HepG2 (cell line): Measurements from ENCODE around the gene OSBPL2. TPM values are rescaled to one million over a fixed set of nuclear protein-coding genes. Genes with fewer than 3 reads are reported as not detected.

ENCODE experiments used
- ESRRA ChIP-seq: sonication (generic); formaldehyde crosslinking; IDR thresholded peaks from 2 replicates; pipeline ENCODE4 v1.5.1; 2020; ENCODE audit warnings: mild to moderate bottlenecking, low read depth, missing genetic modification reagents
- FOXJ3 ChIP-seq: sonication (generic); formaldehyde crosslinking; IDR thresholded peaks from 2 replicates; pipeline ENCODE4 v1.4.0; 2020; ENCODE audit warnings: missing genetic modification reagents, mild to moderate bottlenecking, borderline replicate concordance
- IKZF1 ChIP-seq: fragments of 450-650 bp; IDR thresholded peaks from 2 replicates; pipeline ENCODE4 v1.7.1; 2016
- JDP2 ChIP-seq: sonication (generic); formaldehyde crosslinking; IDR thresholded peaks from 2 replicates; pipeline ENCODE4 v1.8.1; 2022; ENCODE audit warnings: missing genetic modification reagents, borderline replicate concordance
- KAT8 ChIP-seq: IDR thresholded peaks from 2 replicates; pipeline ENCODE4 v1.6.1; 2016; ENCODE audit warnings: missing genetic modification reagents, missing compliant biosample characterization
- KDM2A ChIP-seq: sonication (generic); formaldehyde crosslinking; IDR thresholded peaks from 2 replicates; pipeline ENCODE4 v1.4.0; 2020; ENCODE audit warnings: low read depth, missing genetic modification reagents, borderline replicate concordance
- KLF13 ChIP-seq: sonication (generic); formaldehyde crosslinking; IDR thresholded peaks from 2 replicates; pipeline ENCODE4 v1.4.0; 2020; ENCODE audit warnings: mild to moderate bottlenecking, missing genetic modification reagents
- NCOA5 ChIP-seq: sonication (generic); formaldehyde crosslinking; IDR thresholded peaks from 2 replicates; pipeline ENCODE4 v1.4.0; 2020; ENCODE audit warnings: missing genetic modification reagents
- NFE2 ChIP-seq: sonication (generic); formaldehyde crosslinking; IDR thresholded peaks from 2 replicates; pipeline ENCODE4 v1.4.0; 2020; ENCODE audit warnings: missing genetic modification reagents
- RARA ChIP-seq: IDR thresholded peaks from 2 replicates; pipeline ENCODE4 v1.6.1; 2016; ENCODE audit warnings: missing genetic modification reagents, missing compliant biosample characterization
- SETDB1 ChIP-seq: sonication (generic); formaldehyde crosslinking; IDR thresholded peaks from 2 replicates; pipeline ENCODE4 v1.5.1; 2020; ENCODE audit warnings: missing genetic modification reagents, mild to moderate bottlenecking, borderline replicate concordance
- TP53 ChIP-seq: sonication (generic); formaldehyde crosslinking; conservative IDR thresholded peaks from 2 replicates; pipeline ENCODE4 v1.4.0; 2020; ENCODE audit warnings: missing genetic modification reagents
- TSC22D2 ChIP-seq: sonication (generic); formaldehyde crosslinking; IDR thresholded peaks from 2 replicates; pipeline ENCODE4 v1.5.1; 2020; ENCODE audit warnings: missing genetic modification reagents, mild to moderate bottlenecking, borderline replicate concordance
- ZNF101 ChIP-seq: sonication (generic); formaldehyde crosslinking; IDR thresholded peaks from 2 replicates; pipeline ENCODE4 v1.4.0; 2020; ENCODE audit warnings: mild to moderate bottlenecking, low read depth, missing genetic modification reagents, borderline replicate concordance
- ZNF841 ChIP-seq: sonication (generic); formaldehyde crosslinking; IDR thresholded peaks from 2 replicates; pipeline ENCODE4 v1.8.1; 2023; ENCODE audit warnings: missing genetic modification reagents, borderline replicate concordance
- ZSCAN22 ChIP-seq: sonication (generic); formaldehyde crosslinking; IDR thresholded peaks from 2 replicates; pipeline ENCODE4 v1.4.0; 2020; ENCODE audit warnings: mild to moderate bottlenecking, missing genetic modification reagents
- ZXDC ChIP-seq: sonication (generic); formaldehyde crosslinking; IDR thresholded peaks from 2 replicates; pipeline ENCODE4 v1.5.0; 2020; ENCODE audit warnings: mild to moderate bottlenecking, missing genetic modification reagents
- polyA plus RNA-seq, 8 experiments: library from polyadenylated mRNA; depleted of rRNA in 3 of 8; stranded (reverse) in 7 of 8; unstranded in 1 of 8; fragments of >200 nt; fragmentation: Illumina TruSeq in 4 of 8; extraction: Trizol in 4 of 8; gene quantifications; 2 replicates each; pipeline versions ENCODE4 v1.2.1 to v1.2.3, GENCODE V29; 2011 to 2016; ENCODE audit warnings: low read depth in 4 of 8, missing spikeins in 1 of 8, mixed read lengths in 1 of 8; ENCODE audit not compliant: insufficient read depth in 1 of 8
- total RNA-seq, 5 experiments: library from RNA; depleted of rRNA; stranded (reverse); fragments of >200 nt; fragmentation: Illumina TruSeq; extraction: Trizol; gene quantifications; 2 replicates each; pipeline ENCODE4 v1.2.3, GENCODE V29; 2016; ENCODE audit warnings: low read depth in 1 of 5
- TF ChIP-seq, protein P1 (sequence below): sonication (generic); formaldehyde crosslinking; IDR thresholded peaks from 2 replicates; pipeline ENCODE4 v1.5.1; 2020; ENCODE audit warnings: mild to moderate bottlenecking, missing genetic modification reagents, moderate library complexity
- TF ChIP-seq, protein P2 (sequence below): sonication (generic); formaldehyde crosslinking; IDR thresholded peaks from 2 replicates; pipeline ENCODE4 v1.5.1; 2020; ENCODE audit warnings: mild to moderate bottlenecking, missing genetic modification reagents, borderline replicate concordance
- TF ChIP-seq, protein P3 (sequence below): sonication (generic); formaldehyde crosslinking; IDR thresholded peaks from 2 replicates; pipeline ENCODE4 v1.9.0; 2022; ENCODE audit warnings: low read depth, missing genetic modification reagents

Gene OSBPL2
- total and polyA plus RNA-seq, 2 of the 13 experiments (the other 11 are each of a cell fraction or from before 2014, with no cell fraction given), result 18.5 to 37.4 TPM

DNA sequence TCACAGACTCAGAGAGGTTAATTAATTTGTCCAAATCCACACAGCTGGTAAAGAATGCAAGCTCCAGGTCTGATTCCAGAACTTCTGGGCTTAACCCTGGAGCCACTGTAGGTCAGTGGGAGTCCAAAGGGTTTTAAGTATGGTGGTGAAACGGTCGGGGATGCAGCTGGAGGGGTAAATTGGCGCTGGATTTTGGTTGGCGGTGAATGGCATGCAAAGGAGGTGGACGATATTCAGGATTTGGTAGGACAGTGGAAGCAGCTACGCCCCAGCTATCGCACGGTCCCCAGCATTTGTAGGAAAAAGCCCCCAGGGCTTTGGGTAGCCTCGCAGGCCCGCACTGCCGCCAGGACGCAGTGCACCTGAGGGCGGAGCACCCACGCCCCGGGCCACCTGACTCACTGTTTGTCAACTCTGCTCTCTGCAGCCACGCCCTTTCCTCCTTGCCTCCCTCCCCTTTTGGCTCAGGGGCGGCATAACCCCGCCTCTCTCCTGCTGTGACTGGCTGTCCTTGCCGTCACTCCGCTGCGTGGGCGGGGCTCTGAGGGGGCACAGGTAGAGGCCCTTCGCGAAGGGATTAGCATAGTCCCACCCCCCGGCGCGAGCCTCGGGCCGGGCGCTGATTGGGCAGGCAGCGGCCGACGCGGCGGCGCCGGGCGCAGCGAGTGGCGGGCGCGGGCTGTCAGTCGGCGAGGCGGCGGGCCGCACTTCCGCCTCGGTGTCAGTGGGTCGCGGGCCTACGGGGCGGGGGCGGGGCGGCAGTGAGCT, at the start of gene OSBPL2 (continued):
- TF ChIP-seq, protein P1, sequence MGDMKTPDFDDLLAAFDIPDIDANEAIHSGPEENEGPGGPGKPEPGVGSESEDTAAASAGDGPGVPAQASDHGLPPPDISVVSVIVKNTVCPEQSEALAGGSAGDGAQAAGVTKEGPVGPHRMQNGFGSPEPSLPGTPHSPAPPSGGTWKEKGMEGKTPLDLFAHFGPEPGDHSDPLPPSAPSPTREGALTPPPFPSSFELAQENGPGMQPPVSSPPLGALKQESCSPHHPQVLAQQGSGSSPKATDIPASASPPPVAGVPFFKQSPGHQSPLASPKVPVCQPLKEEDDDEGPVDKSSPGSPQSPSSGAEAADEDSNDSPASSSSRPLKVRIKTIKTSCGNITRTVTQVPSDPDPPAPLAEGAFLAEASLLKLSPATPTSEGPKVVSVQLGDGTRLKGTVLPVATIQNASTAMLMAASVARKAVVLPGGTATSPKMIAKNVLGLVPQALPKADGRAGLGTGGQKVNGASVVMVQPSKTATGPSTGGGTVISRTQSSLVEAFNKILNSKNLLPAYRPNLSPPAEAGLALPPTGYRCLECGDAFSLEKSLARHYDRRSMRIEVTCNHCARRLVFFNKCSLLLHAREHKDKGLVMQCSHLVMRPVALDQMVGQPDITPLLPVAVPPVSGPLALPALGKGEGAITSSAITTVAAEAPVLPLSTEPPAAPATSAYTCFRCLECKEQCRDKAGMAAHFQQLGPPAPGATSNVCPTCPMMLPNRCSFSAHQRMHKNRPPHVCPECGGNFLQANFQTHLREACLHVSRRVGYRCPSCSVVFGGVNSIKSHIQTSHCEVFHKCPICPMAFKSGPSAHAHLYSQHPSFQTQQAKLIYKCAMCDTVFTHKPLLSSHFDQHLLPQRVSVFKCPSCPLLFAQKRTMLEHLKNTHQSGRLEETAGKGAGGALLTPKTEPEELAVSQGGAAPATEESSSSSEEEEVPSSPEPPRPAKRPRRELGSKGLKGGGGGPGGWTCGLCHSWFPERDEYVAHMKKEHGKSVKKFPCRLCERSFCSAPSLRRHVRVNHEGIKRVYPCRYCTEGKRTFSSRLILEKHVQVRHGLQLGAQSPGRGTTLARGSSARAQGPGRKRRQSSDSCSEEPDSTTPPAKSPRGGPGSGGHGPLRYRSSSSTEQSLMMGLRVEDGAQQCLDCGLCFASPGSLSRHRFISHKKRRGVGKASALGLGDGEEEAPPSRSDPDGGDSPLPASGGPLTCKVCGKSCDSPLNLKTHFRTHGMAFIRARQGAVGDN (CRISPR knock-in tag), result no peak; the same call in 1 of the 2 replicates
- no peak for TF ChIP-seq FOXJ3
- no peak for TF ChIP-seq JDP2 (CRISPR knock-in tag)
- TF ChIP-seq SETDB1 (CRISPR knock-in tag), result no peak
- peak; percentile 72; the same call in 1 of the 2 replicates for TF ChIP-seq KAT8 (CRISPR knock-in tag)
- TF ChIP-seq NCOA5 (CRISPR knock-in tag), result no peak
- no peak for TF ChIP-seq TSC22D2 (CRISPR knock-in tag)
- TF ChIP-seq NFE2 (CRISPR knock-in tag), result no peak
- no peak for TF ChIP-seq ZNF841 (CRISPR knock-in tag)
- no peak for TF ChIP-seq ZNF101 (CRISPR knock-in tag)
- no peak for TF ChIP-seq TP53
- TF ChIP-seq ZSCAN22 (CRISPR knock-in tag), result no peak
- TF ChIP-seq RARA (CRISPR knock-in tag), result no peak; the same call in 1 of the 2 replicates
- no peak for TF ChIP-seq ZXDC (CRISPR knock-in tag)
- TF ChIP-seq KDM2A (CRISPR knock-in tag), result peak; percentile 46; the same call in 1 of the 2 replicates
- TF ChIP-seq, protein P2, sequence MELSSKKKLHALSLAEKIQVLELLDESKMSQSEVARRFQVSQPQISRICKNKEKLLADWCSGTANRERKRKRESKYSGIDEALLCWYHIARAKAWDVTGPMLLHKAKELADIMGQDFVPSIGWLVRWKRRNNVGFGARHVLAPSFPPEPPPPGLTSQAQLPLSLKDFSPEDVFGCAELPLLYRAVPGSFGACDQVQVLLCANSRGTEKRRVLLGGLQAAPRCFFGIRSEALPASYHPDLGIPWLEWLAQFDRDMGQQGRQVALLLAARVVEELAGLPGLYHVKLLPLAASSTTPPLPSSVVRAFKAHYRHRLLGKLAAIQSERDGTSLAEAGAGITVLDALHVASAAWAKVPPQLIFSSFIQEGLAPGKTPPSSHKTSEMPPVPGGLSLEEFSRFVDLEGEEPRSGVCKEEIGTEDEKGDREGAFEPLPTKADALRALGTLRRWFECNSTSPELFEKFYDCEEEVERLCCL (CRISPR knock-in tag), result no peak
- TF ChIP-seq ESRRA, result no peak
- no peak for TF ChIP-seq KLF13 (CRISPR knock-in tag)
- TF ChIP-seq IKZF1, result no peak
- TF ChIP-seq, protein P3, sequence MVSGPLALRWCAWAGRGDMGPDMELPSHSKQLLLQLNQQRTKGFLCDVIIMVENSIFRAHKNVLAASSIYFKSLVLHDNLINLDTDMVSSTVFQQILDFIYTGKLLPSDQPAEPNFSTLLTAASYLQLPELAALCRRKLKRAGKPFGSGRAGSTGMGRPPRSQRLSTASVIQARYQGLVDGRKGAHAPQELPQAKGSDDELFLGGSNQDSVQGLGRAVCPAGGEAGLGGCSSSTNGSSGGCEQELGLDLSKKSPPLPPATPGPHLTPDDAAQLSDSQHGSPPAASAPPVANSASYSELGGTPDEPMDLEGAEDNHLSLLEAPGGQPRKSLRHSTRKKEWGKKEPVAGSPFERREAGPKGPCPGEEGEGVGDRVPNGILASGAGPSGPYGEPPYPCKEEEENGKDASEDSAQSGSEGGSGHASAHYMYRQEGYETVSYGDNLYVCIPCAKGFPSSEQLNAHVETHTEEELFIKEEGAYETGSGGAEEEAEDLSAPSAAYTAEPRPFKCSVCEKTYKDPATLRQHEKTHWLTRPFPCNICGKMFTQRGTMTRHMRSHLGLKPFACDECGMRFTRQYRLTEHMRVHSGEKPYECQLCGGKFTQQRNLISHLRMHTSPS (CRISPR knock-in tag), result no peak
